IMR-90 (cell line): Measurements from ENCODE around the gene NAPEPLD.
"Not testable (repeated sequence)": the region's sequence is repeated elsewhere in the genome, so short reads cannot be mapped to it uniquely, and the experiment has no call there.

ENCODE experiments used
- CEBPB ChIP-seq: IDR thresholded peaks from 2 replicates; pipeline ENCODE4 v1.6.1; 2012; ENCODE audit warnings: low read depth, low read length, improper control_type of control experiment
- POLR2A ChIP-seq: IDR thresholded peaks from 2 replicates; pipeline ENCODE4 v1.6.1; 2012; ENCODE audit warnings: mild to moderate bottlenecking, low read depth, low read length
- TF ChIP-seq, protein P1 (sequence below): conservative IDR thresholded peaks from 2 replicates; pipeline ENCODE4 v1.5.1; 2012; ENCODE audit warnings: mild to moderate bottlenecking, low read depth, low read length, improper control_type of control experiment

DNA sequence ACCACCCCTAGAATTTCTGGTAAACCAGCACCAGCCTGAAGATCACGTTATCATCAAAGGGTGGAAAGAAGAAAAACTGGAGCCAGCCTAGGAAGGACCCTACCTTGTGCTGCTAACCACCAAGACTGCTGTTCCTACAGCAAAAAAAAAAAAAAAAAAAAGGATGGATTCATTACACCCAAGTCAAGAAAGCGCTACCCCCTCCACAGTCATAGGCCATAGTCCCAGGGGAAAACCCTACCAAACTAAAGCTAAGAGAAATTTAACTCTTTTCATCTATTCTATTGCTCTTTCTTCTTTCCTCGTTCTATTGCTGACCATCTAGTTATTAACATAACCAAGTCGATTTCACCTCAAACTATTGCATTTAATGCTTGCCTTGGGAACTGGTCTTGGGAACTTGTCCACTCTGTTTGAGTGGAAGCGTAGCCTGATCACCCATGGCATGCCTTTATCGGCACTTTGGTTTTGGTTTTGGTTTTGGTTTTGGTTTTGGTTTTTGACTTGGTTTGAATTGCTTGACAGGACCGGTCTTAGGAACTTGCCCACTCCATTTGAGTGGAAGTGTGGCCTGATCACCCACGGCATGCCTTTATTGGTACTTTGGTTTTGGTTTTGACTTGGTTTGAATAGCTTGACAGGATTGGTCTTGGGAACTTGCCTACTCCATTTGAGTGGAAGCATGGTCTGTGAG, 6.6 kb upstream of the NAPEPLD start:
- TF ChIP-seq CEBPB, POLR2A: not testable (repeated sequence)
- TF ChIP-seq, protein P1, sequence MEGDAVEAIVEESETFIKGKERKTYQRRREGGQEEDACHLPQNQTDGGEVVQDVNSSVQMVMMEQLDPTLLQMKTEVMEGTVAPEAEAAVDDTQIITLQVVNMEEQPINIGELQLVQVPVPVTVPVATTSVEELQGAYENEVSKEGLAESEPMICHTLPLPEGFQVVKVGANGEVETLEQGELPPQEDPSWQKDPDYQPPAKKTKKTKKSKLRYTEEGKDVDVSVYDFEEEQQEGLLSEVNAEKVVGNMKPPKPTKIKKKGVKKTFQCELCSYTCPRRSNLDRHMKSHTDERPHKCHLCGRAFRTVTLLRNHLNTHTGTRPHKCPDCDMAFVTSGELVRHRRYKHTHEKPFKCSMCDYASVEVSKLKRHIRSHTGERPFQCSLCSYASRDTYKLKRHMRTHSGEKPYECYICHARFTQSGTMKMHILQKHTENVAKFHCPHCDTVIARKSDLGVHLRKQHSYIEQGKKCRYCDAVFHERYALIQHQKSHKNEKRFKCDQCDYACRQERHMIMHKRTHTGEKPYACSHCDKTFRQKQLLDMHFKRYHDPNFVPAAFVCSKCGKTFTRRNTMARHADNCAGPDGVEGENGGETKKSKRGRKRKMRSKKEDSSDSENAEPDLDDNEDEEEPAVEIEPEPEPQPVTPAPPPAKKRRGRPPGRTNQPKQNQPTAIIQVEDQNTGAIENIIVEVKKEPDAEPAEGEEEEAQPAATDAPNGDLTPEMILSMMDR, result not testable (repeated sequence)
